ENCODE results near the gene HLA-DRB5.
"Not testable (repeated sequence)": the region's sequence is repeated elsewhere in the genome, so short reads cannot be mapped to it uniquely, and the experiment has no call there.

HLA-DRB5 gene

GRCh38 chr6:32492351-32492750 is 37.7 kb downstream of the HLA-DRB5 start:
- DNase-seq: no peak

GRCh38 chr6:32491700-32492099 is 38.4 kb downstream of the HLA-DRB5 start:
- DNase-seq: no peak

GRCh38 chr6:32488083-32488482 is 42.0 kb downstream of the HLA-DRB5 start:
- no peak for DNase-seq

- no peak for DNase-seq
These were observed 45.5 kb downstream of the HLA-DRB5 start for GRCh38 chr6:32484614-32484998.

GRCh38 chr6:32483968-32484613 is 46.0 kb downstream of the HLA-DRB5 start:
- DNase-seq: no peak

- no peak for DNase-seq
These were observed 54.5 kb downstream of the HLA-DRB5 start for GRCh38 chr6:32475392-32476206.

GRCh38 chr6:32473376-32474348 is 56.4 kb downstream of the HLA-DRB5 start:
- DNase-seq: not testable (repeated sequence)

- DNase-seq: no peak
These were observed 57.2 kb downstream of the HLA-DRB5 start for GRCh38 chr6:32472781-32473375.

- DNase-seq: not testable (repeated sequence)
These were observed 62.2 kb downstream of the HLA-DRB5 start for GRCh38 chr6:32467743-32468503.
